Brain microvascular endothelial cell (primary cell): ENCODE results near the gene PCNX4.

Experiments used
- DNase-seq: peaks from one replicate; pipeline ENCODE4 v3.0.0-alpha.2; 2020
- H3K27ac ChIP-seq: fragments of 250-450 bp; sonication (Bioruptor Pico); 2 replicates; pipeline ENCODE4 v1.5.1; 2020; ENCODE audit warnings: mild to moderate bottlenecking, moderate library complexity
- H3K27me3 ChIP-seq: fragments of 250-450 bp; sonication (Bioruptor Pico); replicated peaks from 2 replicates; pipeline ENCODE4 v1.5.1; 2020; ENCODE audit warnings: mild to moderate bottlenecking
- H3K36me3 ChIP-seq: fragments of 250-450 bp; sonication (Bioruptor Pico); replicated peaks from 2 replicates; pipeline ENCODE4 v1.5.1; 2020; ENCODE audit warnings: mild to moderate bottlenecking
- H3K4me3 ChIP-seq: 2 replicates; pipeline ENCODE4 v1.5.1; 2011; ENCODE audit warnings: low read depth, mild to moderate bottlenecking, control low read depth, low read length, moderate library complexity
- CTCF ChIP-seq: IDR thresholded peaks from 2 replicates; pipeline ENCODE4 v1.5.1; 2011; ENCODE audit warnings: low read depth, mild to moderate bottlenecking, moderate library complexity, low read length, control low read depth, inconsistent platforms; ENCODE audit errors: missing control alignments
- in situ Hi-C: cut with HindIII; loops from 2 replicates; pipeline ENCODE4 v1.10.0; 2017; ENCODE audit warnings: low sequenced_read_pairs, low pct_ligation_motif_present

PCNX4 gene

GRCh38 chr14:60090864-60091519 lies 731 bp upstream of the PCNX4 start:
- DNase-seq: peak; percentile 49
- TF ChIP-seq CTCF: no peak
- Histone ChIP-seq H3K27me3 (no peaks in the 10 kb centered on the region), H3K4me3 (peak overlapping the region; percentile 86), H3K27ac (peak overlapping the region; percentile 96), H3K36me3 (no peaks in the 10 kb centered on the region)
- in situ Hi-C loops: no loop called here

- in situ Hi-C loops: no loop called here
- Histone ChIP-seq H3K27me3 (no peaks in the 10 kb centered on the region), H3K27ac (peak overlapping the region; percentile 96), H3K36me3 (no peaks in the 10 kb centered on the region), H3K4me3 (peak overlapping the region; percentile 86)
- peak; percentile 29 for DNase-seq
- no peak for TF ChIP-seq CTCF
Measured at GRCh38 chr14:60092526-60092920, 800 bp downstream of the PCNX4 start.

GRCh38 chr14:60093080-60093479 lies 1.4 kb downstream of the PCNX4 start:
- no peak for TF ChIP-seq CTCF
- Histone ChIP-seq H3K36me3 (no peaks in the 10 kb centered on the region), H3K27ac (peak overlapping the region; percentile 96), H3K4me3 (peak overlapping the region; percentile 86), H3K27me3 (no peaks in the 10 kb centered on the region)
- in situ Hi-C loops: no loop called here
- DNase-seq: no peak

GRCh38 chr14:60093606-60094005 lies 1.9 kb downstream of the PCNX4 start:
- H3K27me3 ChIP-seq: no peaks in the 10 kb centered on the region
- no peak for TF ChIP-seq CTCF
- no peak for DNase-seq
- H3K27ac ChIP-seq: peak overlapping the region; percentile 96
- H3K36me3 ChIP-seq: peaks cover 2% of the 10 kb centered on the region
- in situ Hi-C loops: no loop called here
- H3K4me3 ChIP-seq: peak overlapping the region; percentile 86

- Histone ChIP-seq H3K36me3 (peaks cover 2% of the 10 kb centered on the region), H3K27ac (peak overlapping the region; percentile 96), H3K27me3 (no peaks in the 10 kb centered on the region), H3K4me3 (peak overlapping the region; percentile 86)
- in situ Hi-C loops: no loop called here
- no peak for TF ChIP-seq CTCF
- DNase-seq: peak; percentile 80
Measured at GRCh38 chr14:60094306-60094897, 2.7 kb downstream of the PCNX4 start.
